H1 (cell line): ENCODE results near the gene OAT. TPM values are rescaled to one million over a fixed set of nuclear protein-coding genes. Genes with fewer than 3 reads are reported as not detected.

Source experiments
- HDAC2 ChIP-seq, 2 experiments: fragments of 300-600 bp in 1 of 2; sonication (generic) in 1 of 2; IDR thresholded peaks; 2 replicates each; pipeline ENCODE4 v1.6.1; 2011 to 2012; ENCODE audit warnings: low read depth in 2 of 2, low read length in 2 of 2, mild to moderate bottlenecking in 2 of 2, moderate library complexity in 2 of 2, borderline replicate concordance in 1 of 2, inconsistent platforms in 1 of 2
- polyA plus RNA-seq, 7 experiments: library from polyadenylated mRNA; depleted of rRNA in 3 of 7; stranded (reverse) in 5 of 7; unstranded in 2 of 7; fragments of >200 nt in 5 of 7; fragments of 200-250 nt in 2 of 7; gene quantifications; 1 replicate in 5 of 7; 2 replicates in 1 of 7; 4 replicates in 1 of 7; pipeline versions ENCODE4 v1.2.1 to v1.2.3, GENCODE V29; 2011 to 2013; ENCODE audit warnings: missing spikeins in 2 of 7, mixed read lengths in 2 of 7
- total RNA-seq: library from RNA; stranded (reverse); fragmentation: NEBNext Ultra II Directional; extraction: Animal tissue kit (Norgen Biotek cat#: 25700); gene quantifications from 2 replicates; pipeline ENCODE4 v1.2.1, GENCODE V29; 2021

OAT gene
- total and polyA plus RNA-seq, 2 of the 8 experiments (the other 6 are each of a cell fraction or from before 2014, with no cell fraction given): 67.8 to 121 TPM

DNA sequence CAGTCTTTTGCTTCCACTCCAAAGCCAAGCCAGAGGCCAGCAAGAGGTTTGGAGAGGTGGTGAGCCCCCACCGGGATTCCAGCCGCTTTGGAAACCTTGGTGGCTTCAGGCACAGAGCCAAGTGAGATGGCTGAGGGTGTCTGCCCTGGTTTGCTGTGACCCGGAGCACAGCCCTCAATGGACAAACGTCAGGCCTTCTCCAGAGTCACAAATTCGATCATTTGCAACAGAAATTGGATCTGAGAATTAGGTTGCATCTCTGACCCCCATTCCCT is 32.0 kb upstream of the OAT start (continued):
- TF ChIP-seq HDAC2 (IDR thresholded peaks at IDR 0.05; ENCODE audit: borderline replicate concordance in 1 of 2, low read depth in 2 of 2, low read length in 2 of 2): no peak
